Stimulated activated CD4-positive, alpha-beta T cell treated with anti-CD3 and anti-CD28 coated beads, Interleukin-2, amount 100 ng/mL, for 4 hours (primary cell): ENCODE measurements around the gene UBAC2.

Experiments used
- DNase-seq: peaks from one replicate; pipeline ENCODE4 v3.0.0-alpha.2; 2020; ENCODE audit warnings: low read depth

Gene UBAC2

DNA sequence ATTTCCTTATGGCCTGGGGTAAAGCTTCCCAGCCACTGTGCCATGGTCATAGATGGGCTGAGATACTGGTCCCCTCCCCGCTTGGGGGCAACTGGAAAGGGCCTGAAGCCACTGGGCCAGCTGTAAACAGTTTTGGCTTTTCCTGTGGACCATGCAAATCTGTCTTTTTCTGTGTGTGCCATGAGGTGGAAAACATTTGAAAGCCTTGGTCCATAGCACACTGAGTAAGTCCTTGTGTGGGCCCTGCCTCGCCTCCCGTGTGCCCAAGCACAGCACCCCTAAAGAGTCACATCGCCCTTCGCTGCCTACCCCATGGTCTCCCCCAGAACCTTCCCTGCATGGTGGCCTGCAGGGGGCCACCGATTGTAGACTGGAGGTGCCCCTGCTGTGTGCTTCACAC lies 158.9 kb downstream of the UBAC2 start:
- DNase-seq, result no peak

DNA sequence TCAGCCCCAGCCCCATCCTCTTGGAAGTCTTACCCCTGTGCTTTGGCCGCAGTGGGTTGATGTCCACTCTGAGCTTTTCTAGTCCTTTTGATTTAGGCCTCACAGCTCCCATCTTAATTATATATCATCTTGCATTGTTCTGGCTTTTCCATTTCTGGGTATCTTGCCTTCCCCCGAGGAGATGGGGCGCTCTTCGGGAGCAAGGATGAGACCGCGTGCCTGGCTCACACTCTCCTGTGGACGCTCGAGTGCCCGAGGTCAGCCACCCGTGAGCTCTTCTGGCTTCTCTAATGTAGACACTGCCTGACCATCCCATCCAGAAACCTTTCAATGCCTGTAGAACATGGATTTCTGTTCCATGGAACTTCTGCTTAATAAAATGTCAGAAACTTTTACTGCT lies 160.0 kb downstream of the UBAC2 start:
- no peak for DNase-seq

DNA sequence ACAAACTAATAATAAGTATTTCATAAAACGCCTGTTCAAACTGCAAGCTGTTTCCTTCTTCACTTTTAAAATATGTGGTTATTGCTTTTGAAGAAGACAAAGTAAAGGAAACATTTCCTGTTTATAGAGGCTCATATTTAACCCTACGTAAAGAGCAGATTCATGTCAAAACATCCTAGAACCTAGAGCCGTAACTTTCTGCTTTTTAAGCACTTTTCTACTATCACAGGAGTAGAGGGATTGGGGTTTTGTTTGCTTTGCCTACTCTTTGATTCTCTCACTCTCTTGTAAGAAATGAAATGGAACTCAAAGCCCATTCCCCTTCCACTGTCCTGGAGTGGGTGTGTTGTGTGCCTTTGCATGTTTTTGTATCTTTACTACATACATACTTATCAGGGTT lies 160.5 kb downstream of the UBAC2 start:
- no peak for DNase-seq

DNA sequence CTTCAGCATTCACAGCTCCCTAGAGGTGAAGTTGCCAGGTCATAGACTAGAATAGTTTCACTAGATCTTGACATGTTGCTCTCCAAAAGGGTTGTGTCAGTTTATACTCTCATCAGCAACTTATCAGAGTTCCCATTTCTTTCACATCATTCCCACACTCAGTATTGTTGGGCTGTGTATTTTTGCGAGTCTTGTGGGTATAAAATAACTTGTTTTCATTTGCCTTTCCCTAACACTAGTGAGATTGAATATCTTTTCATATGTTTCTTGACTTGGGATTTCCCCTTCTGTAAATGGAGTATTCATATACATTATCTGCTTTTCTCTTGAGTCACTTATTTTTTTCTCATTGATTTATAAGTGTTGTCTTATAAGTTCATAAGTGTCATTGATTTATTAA lies 161.7 kb downstream of the UBAC2 start:
- no peak for DNase-seq

DNA sequence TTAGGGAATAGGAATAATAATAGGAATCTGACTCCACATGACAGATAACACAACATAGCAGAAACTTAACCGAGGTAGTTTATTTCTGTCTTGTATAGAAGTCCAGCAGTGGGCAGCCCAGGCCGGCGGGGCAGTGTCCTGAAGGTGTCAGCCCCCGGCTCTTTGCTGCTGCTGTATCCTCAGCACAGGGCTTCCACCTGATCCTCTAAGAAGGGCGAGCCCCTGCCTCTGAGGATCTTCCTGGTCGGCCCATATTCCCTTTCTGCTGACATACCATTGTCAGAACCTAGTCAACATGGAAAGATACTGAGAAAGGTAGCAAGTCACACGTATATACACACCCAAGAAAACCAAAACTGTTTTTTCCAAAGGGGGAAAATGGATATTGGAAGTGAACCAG lies 162.7 kb downstream of the UBAC2 start:
- DNase-seq, result no peak

DNA sequence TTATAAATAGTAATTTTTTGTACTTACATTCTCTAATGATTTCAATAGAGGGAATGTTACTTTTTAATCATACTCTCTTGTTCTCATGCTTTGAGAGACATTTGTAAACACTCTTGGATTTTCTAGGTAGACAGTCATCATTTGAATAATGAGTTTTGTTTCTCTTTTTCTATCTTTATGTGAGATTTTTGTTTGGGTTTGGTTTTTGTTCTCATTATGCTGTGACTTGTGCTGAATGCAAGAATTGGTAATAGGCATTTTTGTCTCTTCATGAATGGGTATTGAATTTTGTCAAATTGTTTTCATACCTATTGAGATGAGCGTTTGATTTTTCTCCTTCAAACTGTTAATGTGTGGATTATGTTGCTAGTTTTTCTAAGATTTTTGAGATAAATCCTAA lies 163.3 kb downstream of the UBAC2 start:
- DNase-seq, result no peak

DNA sequence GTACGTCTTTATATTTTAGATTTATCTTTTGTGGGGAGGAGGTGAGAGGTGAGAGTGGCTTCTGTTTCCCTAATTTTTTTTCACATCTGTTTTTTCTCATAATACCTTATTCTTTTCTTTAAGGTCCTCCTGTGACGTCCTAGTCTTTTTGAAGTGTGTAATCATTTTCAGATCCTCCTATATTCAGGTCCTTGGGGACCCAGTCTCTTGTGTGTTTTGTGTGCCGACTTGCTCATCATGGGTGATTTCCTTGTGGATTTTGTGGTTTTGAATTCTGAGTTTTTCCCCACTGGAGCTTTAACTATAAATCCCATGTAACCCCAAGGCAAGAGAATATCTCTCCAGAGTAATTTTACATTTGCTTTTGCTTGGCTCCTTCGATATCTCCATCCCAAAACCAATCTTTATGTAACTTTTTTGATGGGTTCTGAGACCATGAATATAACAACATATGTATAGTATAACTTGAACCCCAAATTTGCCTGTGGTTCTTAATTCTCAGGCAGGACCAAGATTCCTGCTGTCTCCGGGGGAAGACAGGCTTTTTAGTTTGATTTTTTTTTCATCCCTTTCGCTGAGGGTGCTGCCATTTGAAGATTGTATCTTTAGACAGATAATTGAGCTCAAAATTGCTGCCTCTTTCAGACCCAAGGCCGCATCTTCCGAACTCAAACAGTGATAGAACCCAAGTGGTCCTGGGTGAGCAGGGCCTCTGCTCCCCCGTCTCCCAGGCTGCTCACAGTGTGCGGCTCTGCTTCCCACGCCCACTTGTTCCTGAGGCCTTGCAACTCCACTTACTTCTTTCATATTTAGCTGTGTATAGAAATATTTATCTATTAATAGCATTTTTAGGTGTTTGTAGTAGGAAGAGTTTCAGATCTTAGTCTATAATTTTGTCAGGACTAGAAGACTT lies 165.7 kb downstream of the UBAC2 start:
- no peak for DNase-seq

DNA sequence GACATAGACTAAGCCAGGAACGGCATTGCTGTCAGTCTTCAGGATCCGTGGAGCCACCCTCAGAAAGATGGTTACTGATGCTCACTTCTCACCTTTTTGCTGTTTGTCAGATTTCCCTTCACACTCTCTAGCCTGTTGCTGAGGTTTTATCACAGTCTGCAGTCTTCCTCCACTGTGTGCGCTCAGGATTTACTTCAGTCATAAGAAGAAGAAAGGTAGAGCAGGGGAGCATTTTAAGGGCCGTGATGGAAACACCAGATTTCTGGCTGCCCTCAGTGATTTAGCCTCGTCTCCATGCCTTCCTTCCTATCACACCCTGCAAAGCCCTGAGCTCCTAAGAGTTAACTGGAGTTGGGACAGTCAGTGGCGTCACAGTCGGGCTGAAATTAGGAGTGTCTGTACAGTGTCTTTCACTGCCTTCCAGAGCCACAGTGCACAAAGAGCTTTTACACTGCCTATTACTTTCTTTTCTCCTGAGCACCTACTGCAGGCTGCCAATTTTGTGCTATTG lies 166.5 kb downstream of the UBAC2 start:
- no peak for DNase-seq

DNA sequence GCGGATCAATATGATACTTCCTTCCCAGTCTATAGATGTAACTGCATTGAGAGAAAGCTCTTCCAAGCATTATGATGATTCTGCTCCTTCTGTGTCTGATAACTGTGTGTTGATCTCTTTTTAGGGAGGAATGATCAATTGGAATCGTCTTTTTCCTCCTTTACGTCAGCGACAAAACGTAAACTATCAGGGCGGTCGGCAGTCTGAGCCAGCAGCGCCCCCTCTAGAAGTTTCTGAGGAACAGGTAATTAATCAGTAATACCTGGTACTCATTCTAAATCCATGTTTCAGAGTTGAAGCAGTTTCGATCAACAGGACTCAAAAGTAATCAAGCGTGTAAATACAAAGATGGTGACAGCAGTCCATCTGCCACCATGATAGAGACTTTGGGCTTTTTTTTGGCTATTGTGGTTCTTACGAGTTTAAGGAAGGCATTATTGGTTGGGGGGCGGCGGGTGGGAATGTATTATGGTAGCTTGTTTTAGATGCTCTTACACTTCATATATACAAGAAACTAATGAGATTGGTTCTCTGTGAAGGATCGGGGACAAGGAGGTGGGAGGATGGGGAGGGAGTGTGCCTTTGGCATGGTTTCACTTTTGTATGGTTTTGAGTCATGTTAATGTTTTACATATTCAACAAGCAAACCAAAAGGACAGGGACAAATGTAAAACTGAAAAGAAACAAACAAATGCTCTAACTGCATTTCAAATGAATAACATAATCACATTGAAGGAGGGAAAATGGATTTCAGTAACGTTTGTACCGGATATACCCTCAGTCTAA lies 167.2 kb downstream of the UBAC2 start:
- DNase-seq, result no peak

DNA sequence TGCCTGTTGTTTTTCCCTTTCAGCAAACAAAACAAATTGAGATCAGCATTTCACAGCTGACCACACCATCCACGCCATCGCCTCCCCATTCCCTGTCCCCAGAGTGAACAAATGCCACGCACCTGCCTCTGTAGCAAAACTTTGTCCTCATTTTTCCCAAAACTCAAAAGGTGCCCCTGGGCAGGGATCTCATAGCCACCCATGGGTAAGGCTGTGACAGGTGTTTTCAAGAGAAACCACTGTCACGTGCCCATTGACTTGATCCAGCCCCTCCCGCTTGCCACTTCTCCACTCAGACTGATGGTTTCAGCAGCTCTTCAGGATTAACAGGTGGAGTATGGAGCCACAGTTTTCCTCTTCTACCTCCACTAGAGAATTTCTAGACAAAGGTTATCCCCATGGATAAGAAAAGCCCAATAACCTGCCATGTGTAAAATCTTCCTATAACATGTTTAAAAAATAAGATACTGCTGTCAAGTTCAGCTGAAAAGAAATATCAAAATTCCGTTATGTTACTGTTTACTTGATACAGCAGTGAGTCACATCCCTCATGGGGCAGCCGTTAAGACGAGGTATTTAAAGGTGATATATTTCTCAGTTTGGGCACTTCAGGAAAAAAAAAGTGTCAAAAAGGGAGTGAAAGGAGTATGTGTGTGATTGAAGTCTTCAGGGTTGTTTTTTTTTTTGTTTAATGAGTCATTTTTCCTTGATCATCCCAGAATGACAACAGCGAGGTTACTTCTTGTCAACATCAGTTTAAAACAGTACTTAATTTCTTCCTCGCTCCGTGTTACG lies 170.0 kb downstream of the UBAC2 start:
- no peak for DNase-seq

DNA sequence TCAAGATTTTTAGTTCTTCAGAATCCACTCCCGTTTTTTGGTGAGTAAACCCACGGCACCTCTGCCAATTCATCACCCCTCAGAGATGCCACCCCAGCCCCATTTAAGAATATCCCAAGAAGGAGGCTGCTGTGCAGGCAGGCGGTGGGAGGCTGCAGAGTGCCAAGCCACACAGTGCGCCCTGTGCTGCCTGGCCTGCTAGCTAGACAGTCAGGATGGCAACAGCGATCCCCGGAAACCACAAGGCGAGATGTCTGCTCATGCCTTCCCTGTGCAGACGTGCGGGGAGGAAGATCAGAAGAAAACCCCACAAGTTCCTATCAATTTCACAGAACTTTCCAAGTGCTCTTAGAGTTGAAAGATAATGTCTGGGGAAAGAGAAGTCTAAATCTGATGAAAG lies 171.3 kb downstream of the UBAC2 start:
- DNase-seq, result no peak

DNA sequence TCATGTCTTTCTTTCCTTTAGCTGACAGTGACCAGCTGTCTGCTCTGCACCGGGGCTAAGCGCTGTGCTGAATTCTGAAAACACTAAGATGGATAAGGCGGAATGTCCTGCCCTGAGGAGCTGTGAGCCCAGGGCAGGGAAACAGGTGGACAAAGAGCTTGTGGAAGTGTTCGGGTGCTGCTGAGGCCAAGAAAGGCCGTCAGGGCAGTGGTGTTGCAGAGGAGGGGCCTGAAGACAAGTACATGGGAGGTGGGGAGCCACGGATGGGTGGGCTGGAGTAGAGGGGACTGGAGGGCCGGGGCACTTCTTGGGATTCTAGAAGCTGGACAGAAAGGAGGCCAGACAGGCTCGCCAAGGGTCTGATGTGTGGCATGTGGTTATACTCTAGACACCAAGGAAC lies 172.8 kb downstream of the UBAC2 start:
- no peak for DNase-seq

DNA sequence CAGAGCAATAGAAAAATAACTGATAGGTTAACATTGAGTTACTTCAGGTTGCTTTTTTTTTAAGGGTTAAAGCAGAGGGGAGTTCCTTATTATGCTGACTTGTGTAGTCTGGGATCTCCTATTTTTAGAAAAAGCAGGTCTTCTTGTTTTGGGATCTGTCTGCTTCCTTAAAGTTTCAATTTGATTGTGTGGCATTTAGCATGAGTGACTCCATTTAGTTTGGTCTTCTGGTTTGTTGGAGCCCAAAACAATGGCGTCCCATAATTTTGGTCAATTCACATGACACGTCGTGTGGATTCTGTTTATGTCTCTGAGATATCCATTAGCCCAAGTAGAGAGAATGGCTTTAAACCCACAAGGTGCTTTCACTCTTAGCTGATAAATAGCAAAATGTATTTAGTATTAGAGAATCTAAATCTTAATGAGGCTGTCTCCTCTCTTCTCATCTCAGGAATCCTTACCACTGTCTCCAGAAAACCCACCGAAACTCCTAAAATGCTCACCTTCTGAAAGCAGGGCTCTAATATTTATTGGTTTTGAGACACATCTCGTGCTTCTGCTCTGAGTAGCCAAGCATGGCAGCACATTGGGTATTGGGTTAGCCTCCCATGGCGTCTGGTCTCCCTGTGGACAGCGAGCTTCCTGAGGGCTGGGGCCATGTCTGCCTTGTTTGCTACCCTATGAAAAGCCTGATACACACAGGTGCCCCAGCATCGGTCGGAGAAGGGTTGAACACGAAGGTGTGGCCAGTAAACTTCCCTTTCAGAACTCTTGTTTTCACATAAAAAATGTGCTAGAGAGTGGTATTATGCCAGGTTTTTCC lies 173.7 kb downstream of the UBAC2 start:
- DNase-seq, result no peak

DNA sequence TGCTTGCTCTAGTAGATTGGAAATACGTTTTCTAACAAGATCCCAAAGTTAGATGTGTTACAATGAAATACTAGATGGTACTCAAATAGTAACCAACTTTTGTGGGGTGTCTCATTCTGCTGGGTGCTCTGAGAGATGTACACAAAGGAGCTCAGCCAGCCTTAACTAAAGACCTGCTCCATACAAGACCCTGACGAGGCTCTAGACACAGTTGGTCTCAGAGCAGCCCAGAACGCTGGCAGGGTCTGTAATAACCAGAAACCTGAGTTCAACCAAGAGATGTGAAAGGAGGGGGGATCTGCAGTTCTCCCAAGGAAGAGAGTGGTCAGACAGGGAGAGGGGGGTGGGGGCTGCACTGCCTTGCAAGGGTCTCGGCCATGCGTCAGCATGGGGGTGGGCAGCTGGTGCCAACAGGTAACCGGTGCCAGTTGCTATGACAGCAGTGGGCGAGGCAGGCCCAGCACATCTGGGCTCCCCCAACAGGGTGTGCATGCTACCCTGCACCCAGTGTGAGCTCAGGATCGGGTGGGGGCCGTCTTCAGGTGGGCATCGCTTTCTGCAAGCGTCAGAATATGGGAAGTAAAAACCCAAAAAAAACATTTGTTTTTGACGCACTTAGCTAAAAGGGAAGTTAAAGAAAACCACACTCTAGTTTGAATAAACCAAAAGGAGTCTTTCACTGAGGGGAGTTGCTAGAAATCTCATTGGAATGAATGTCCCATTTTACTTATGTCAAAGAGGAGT lies 174.5 kb downstream of the UBAC2 start:
- no peak for DNase-seq

DNA sequence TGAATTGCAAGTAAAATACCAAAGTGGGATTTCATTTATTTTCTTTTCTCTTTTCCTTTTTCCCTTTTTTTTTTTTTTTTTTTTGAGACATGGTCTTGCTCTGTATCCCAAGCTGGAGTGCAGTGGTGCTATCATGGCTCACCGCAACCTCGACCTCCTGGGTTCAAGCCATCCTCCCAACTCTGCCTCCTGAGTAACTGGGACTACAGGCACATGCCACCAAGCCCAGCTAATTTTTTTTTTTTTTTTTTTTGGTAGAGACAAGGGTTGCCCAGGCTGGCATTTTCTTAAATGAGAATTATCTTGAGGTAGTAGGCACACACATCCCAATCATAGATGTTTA lies 175.1 kb downstream of the UBAC2 start:
- no peak for DNase-seq

DNA sequence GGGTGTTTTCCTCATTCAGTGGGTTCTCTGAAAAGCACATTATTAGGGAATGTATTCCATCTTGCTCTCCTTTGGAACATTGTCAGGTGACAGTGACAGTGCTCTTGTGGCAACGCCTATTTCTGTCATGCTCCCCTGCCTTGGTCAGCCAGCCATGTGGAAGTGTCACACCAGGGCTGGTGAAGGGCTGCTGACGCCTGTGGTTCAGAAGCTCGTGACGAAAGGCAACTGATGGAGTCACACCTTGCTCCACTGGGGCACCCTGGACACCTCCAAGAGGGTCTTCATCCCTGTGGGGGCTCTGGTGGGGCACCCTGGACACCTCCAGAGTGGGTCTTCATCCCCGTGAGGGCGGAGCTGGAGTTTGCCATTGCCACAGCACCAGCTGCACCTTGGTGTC lies 175.5 kb downstream of the UBAC2 start:
- no peak for DNase-seq

DNA sequence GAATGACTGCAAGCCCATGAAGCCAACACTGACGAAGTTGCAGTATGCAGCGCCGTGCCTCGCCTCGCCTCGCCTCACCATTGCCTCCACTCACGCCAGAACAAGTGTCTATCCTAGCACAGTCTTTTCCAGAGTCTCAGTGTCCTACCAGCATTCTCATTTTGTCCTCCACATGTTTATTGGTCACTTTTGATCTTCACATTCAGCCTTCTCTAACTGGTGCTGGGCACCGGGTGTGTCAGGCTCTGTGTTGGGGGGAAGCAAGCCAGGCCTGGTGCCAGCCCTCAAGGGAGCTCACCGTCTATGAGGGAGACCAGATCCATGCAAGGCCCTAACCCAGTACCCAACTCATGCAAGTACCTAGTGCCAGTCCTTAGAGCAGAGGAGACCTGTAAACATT lies 176.3 kb downstream of the UBAC2 start:
- DNase-seq, result no peak

DNA sequence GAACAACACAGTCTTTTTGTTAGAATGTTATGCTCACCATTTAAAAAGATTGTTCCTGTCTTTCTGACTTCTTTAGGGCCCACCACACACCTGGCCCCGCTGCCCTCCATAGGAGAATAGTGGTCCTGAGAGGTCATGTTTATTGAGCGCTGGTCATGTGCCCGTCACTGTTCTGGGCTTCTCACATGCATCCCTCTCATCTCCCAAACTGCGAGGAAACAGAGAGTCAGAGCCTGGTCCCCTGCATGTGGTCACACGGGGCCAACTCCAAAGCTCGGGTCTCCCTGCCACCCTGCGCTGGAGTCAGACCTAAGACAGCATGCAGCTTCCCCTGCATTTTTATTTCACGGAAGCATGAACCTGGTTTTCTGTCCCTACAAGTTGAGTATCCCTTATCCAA lies 177.0 kb downstream of the UBAC2 start:
- no peak for DNase-seq

DNA sequence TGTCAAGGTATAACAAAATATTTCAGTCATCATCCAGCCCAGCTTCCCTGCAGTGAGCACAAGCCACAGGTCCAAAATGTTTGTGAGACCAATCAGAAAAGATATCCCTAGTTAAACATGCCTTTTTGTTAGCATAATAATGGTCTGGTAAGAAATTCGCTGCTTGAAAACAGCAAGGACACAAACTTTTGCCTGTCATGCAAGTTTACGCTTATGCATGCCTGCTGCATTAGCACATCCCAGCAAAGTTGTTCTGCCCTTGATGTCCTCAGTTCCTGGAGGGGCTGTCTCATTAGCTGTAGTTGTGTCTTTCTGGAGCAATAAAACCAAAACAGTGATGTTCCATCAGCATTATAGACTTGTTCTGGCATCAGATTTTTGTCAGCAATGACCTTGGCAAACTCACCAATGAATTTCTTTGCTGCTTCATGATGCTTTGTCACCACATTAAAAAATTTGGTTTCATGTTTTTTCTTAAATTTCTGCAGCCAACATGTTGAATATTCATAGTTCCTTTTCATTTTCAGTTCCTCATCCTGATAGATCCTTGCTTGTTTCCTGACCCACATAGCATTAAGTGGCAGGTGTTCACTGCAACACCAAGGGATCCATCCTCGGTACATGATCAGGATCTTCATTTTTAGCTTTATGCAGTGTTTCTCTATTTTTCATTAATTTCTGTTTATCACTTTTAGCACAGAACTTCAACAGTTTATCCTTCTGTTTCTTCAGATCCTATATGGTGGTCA lies 178.5 kb downstream of the UBAC2 start:
- no peak for DNase-seq
